HG02840 (cell line): ENCODE data around the gene LRRC4C.
"Not testable (repeated sequence)": the region's sequence is repeated elsewhere in the genome, so short reads cannot be mapped to it uniquely, and the experiment has no call there.

Experiments used
- ATAC-seq: cut with Tn5 transposase; IDR thresholded peaks from one replicate; pipeline ENCODE4 v1.9.1; 2021; ENCODE audit warnings: mild to moderate bottlenecking, moderate library complexity, moderate number of reproducible peaks; ENCODE audit not compliant: unreplicated experiment, low FRiP score

LRRC4C gene

GRCh38 chr11:41051919-41052635 is 407.4 kb downstream of the LRRC4C start:
- ATAC-seq = no peak

GRCh38 chr11:41050791-41051190 is 408.7 kb downstream of the LRRC4C start:
- ATAC-seq = no peak

- no peak for ATAC-seq
Observed at GRCh38 chr11:41047229-41047628, 412.2 kb downstream of the LRRC4C start.

DNA sequence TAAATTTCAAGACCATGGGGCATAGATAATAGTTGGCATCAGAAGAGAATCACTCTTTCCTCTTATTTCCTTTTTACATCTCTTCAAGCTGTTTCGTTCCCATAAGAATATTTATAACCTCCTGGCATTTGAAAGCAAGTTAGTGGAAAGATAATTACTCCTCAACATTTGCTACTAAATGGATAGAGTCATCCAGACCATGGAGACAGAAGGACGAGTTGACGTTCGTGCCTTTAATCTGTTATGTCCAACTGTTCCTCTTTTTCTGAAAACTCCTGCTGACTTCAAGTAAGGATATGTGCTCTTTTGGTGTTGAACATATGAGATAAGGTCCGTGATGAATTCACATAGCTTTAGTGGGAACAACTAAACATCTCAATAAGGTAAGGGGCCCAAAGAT is 414.2 kb downstream of the LRRC4C start:
- no peak for ATAC-seq

GRCh38 chr11:41044747-41045146 is 414.7 kb downstream of the LRRC4C start:
- no peak for ATAC-seq

DNA sequence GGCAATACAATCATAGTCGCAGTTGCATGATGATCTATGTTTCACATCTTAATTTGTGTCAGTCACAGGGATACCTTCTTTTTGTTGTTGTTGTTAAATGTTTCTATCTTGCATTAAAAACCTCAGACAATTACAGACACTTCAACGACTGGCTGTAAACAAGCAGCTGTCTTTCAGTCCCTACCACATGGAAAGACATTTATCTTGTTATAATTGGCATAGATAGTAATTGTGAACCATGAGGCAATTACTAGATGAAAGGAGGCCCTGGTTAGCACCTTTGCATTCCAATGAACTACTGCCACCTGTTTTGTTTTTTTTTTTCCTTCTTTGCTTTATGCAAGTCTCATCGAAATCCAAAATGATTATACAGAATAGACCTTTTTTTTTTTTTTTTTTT is 416.8 kb downstream of the LRRC4C start:
- ATAC-seq = no peak

GRCh38 chr11:41040474-41040873 is 419.0 kb downstream of the LRRC4C start:
- no peak for ATAC-seq

GRCh38 chr11:41039592-41039991 is 419.9 kb downstream of the LRRC4C start:
- no peak for ATAC-seq

DNA sequence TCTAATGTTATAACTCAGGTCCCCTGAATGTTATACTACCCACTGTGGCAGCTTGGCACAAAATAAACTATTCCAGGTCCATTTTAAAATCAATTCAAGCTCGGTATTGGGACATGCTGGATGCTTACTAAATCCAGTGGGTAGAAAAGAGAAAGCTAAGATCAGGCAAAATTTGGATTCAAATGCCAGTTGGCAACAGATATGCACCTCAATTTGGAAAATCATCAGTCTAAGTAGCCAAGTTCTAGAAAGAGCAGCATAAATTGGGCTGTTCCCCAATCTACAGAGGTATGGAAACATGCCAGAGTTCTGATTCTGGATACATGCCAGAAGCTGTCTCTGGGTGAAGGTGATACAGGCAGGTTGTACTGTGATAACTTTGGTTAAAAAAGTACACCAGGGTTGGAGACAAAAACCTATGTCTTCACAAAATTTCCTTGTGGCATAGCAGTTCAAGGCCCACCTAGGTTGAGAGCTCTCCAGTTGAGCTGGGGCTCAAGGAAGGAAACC is 427.8 kb downstream of the LRRC4C start:
- no peak for ATAC-seq

DNA sequence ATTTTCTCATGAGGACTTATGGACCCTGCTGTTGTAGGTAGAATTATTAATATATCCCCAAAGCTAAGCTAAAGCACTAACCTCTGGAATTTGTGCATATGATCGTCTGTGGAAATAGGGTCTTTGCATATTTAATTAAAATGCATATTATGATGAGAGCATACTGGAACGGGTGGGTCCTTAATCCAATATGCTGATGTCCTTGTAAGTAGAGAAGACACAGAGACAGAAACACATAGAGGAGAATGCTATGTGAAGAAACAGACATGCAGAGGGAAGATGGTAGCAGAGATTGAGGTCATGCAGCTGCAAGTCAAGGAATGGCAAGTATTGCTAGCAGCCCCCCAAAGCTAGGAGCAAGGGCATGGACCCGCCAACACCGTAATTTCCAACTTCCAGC is 439.2 kb downstream of the LRRC4C start:
- ATAC-seq = no peak

- not testable (repeated sequence) for ATAC-seq
Observed at GRCh38 chr11:41019666-41020065, 439.8 kb downstream of the LRRC4C start.

DNA sequence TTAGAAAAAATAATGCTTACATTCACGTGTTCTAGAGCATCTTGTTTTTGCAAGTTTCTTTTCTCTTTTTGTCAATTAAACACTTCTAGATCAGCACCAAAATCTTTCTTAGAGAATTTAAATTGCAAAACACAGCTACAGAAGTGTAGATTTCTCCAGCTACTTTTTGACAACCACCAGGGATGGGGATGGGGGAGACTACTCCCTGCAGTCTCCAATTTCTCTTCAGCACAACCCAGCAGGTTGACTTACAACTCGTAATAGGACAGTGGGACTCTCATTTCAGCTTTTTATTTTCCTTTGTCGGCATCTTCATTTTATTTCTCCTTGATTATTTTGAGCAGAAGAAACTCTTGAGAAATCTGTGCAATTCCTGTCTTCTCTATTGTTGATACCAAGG is 441.2 kb downstream of the LRRC4C start:
- no peak for ATAC-seq

- no peak for ATAC-seq
Observed at GRCh38 chr11:41010361-41011050, 448.9 kb downstream of the LRRC4C start.

DNA sequence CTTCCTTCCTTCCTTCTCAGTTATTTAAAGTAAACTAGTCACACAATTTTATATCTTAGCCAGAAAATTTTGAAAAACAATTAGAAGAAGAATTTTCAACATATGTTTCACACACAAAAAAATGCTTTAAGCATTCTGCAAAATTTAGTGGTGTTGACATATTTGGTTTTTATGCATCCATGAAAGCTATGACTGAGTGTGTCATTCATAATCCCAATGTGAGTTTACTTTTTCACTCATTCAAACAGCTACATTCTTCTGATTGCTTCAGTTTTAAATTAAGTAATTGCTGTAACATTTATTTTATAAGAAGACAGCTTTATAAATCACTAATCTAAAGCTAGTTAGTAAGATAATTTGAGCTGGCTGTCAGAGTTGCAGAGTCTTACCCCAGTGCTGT is 453.5 kb downstream of the LRRC4C start:
- ATAC-seq = no peak

- ATAC-seq = no peak
Observed at GRCh38 chr11:41003339-41004282, 455.8 kb downstream of the LRRC4C start.

DNA sequence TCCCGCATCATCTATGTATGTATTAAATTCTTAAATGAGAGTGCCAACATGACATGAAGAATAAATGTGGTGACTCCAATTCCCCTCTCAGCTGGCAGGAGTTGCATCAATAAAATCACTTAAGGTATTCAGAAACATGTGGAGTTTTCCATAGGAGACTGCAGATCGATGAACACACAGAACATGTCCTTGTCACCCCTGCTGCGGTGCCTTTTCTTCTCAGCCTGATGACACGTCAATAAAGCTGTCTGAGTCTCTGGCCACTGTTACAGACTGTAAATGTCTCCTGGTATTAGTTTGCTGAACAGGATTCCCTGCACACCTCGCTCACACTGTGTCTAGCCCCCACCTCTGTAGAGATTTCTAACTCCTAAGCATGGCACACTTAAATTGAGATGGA is 460.5 kb downstream of the LRRC4C start:
- ATAC-seq = no peak

- ATAC-seq = no peak
Observed at GRCh38 chr11:40987776-40988435, 471.5 kb downstream of the LRRC4C start.

DNA sequence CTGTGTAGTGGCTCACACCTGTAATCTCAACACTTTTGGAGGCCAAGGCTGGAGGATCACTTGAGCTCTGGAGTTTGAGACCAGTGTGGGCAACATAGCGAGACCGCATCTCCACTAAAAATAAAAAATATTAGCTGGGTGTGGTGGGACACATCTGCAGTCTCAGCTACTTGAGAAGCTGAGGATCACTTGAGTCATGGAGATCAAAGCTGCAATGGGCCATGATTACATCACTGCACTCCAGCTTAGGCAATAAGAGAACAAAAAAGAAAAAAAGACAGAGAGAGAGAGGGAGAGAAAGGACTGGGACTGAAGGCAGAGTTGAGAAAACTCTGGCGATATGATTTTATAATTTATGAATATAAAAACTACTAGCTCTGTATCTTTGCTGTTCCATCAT is 473.1 kb downstream of the LRRC4C start:
- ATAC-seq = no peak

DNA sequence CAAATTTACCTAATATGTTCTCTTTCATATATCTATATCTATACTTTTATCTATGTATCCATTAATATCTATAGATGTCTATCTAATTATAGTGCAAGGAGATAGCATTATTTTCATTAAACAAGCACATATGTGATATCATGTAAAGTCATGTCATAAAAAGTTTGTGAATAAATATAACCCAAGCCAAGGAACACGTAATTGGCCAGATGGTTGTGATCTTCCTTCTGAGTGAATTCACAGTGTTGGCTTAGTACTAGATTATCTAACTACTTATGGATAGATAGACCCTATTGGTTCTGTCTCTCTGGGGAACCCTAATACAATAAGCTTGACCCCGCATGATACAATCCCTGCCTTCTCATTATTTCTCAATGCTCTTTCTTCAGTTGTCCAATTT is 484.4 kb downstream of the LRRC4C start:
- ATAC-seq = no peak

DNA sequence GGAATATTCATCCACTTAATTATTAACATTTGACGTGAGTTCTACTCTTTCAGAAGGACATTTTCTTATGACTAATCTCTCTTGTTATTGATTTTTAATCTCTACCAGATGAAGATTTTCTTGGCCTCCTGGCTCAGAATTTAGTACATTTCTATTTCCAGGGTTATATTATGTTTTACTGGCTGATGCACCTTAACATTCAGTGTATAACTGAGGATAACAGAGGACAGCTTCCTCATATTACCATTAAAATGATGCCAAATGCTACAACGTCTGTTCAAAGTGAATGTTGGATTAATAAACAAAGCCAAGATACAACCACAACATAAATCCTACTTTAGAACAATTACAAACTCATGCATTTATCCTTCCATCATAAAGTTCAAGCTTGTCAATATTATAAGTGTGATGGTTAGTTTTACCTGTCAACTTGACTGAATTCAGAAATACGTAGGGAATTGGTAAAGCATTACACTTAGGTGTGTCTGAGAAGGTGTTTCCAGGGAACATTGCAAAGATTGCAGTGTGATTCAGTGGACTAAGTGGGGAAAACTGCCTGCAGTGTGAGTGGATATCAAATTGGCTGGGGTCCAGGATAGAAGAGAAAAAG is 485.2 kb downstream of the LRRC4C start:
- no peak for ATAC-seq
